Parathyroid adenoma (tissue), 2 donors: Measurements from ENCODE around the gene UBE2QL1.

Source experiments
- H2AFZ ChIP-seq: fragments of 300-600 bp; sonication (generic); one replicate; pipeline ENCODE4 v1.7.0; 2017; ENCODE audit warnings: antibody characterized with exemption, mild to moderate bottlenecking
- H3K27ac ChIP-seq: fragments of 300-600 bp; sonication (generic); one replicate; pipeline ENCODE4 v1.7.0; 2017
- H3K27me3 ChIP-seq: fragments of 300-600 bp; sonication (generic); one replicate; pipeline ENCODE4 v1.7.0; 2017; ENCODE audit warnings: low read length; ENCODE audit not compliant: control insufficient read depth, insufficient read depth
- H3K36me3 ChIP-seq: fragments of 300-600 bp; sonication (generic); one replicate; pipeline ENCODE4 v1.7.0; 2017; ENCODE audit warnings: low read length; ENCODE audit not compliant: control insufficient read depth, insufficient read depth
- H3K4me1 ChIP-seq: fragments of 300-600 bp; sonication (generic); one replicate; pipeline ENCODE4 v1.7.0; 2017; ENCODE audit warnings: control low read depth
- H3K4me2 ChIP-seq: fragments of 300-600 bp; sonication (generic); one replicate; pipeline ENCODE4 v1.7.0; 2017; ENCODE audit warnings: low read length
- H3K4me3 ChIP-seq: fragments of 300-600 bp; sonication (generic); one replicate; pipeline ENCODE4 v1.7.0; 2017; ENCODE audit warnings: low read depth, low read length
- H3K79me2 ChIP-seq: fragments of 300-600 bp; sonication (generic); one replicate; pipeline ENCODE4 v1.7.0; 2017; ENCODE audit warnings: control low read depth
- H3K9ac ChIP-seq: fragments of 300-600 bp; sonication (generic); one replicate; pipeline ENCODE4 v1.7.0; 2017; ENCODE audit warnings: mild to moderate bottlenecking
- H3K9me3 ChIP-seq: fragments of 300-600 bp; sonication (generic); one replicate; pipeline ENCODE4 v1.7.0; 2017; ENCODE audit warnings: low read length; ENCODE audit not compliant: control insufficient read depth
- TF ChIP-seq, protein P1 (sequence below): fragments of 300-600 bp; sonication (generic); IDR thresholded peaks from one replicate; pipeline ENCODE4 v1.7.0; 2017; ENCODE audit warnings: antibody characterized with exemption, mild to moderate bottlenecking
- donor health status: primary hyperparathyroidism.

The UBE2QL1 gene

GRCh38 chr5:6454628-6455053, 6.0 kb downstream of the UBE2QL1 start:
- Histone ChIP-seq H2AFZ (no peak overlapping the region), H3K27me3 (peaks cover 8% of the 10 kb centered on the region), H3K79me2 (no peaks in the 10 kb centered on the region), H3K4me1 (no peaks in the 10 kb centered on the region), H3K9me3 (no peaks in the 10 kb centered on the region), H3K4me2 (no peak overlapping the region), H3K9ac (no peak overlapping the region), H3K4me3 (no peak overlapping the region), H3K36me3 (no peaks in the 10 kb centered on the region), H3K27ac (no peak overlapping the region)
- TF ChIP-seq, protein P1, sequence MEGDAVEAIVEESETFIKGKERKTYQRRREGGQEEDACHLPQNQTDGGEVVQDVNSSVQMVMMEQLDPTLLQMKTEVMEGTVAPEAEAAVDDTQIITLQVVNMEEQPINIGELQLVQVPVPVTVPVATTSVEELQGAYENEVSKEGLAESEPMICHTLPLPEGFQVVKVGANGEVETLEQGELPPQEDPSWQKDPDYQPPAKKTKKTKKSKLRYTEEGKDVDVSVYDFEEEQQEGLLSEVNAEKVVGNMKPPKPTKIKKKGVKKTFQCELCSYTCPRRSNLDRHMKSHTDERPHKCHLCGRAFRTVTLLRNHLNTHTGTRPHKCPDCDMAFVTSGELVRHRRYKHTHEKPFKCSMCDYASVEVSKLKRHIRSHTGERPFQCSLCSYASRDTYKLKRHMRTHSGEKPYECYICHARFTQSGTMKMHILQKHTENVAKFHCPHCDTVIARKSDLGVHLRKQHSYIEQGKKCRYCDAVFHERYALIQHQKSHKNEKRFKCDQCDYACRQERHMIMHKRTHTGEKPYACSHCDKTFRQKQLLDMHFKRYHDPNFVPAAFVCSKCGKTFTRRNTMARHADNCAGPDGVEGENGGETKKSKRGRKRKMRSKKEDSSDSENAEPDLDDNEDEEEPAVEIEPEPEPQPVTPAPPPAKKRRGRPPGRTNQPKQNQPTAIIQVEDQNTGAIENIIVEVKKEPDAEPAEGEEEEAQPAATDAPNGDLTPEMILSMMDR, result no peak

DNA sequence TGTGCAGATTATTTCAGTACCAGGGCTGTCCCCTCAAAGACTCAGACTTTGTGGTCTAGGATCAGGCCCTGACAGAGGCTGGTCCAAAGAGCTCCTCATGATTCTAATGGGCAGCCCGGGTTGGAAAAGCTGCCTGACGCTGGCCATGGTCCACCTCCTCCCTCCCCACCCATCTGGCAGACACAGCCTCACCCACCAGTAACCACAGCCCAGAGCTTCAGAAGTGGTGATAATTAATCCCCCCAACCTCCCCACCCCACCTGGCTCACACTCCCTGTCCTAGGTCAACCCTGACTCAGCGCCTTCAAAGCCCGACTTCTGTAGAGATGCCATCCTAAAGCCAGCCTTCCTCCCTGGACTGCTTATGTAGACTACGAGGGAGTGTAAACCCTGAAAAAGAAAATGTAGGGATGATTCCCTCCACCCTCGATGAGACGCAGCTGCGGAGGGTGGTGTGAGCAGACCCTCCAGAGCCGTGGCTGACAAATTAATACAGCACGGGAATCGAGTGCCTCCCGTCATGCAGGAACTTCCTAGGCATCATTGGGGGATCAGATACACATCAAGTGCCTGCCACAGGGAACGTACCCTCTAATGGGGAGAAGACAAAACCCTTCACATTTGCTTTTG, 7.0 kb downstream of the UBE2QL1 start:
- no peaks in the 10 kb centered on the region for H3K4me1 ChIP-seq
- H3K27ac ChIP-seq, result no peak overlapping the region
- no peak overlapping the region for H3K4me3 ChIP-seq
- TF ChIP-seq, protein P1, result no peak
- H3K27me3 ChIP-seq, result peaks cover 8% of the 10 kb centered on the region
- no peak overlapping the region for H2AFZ ChIP-seq
- no peak overlapping the region for H3K9ac ChIP-seq
- H3K4me2 ChIP-seq, result no peak overlapping the region
- H3K79me2 ChIP-seq, result no peaks in the 10 kb centered on the region
- no peaks in the 10 kb centered on the region for H3K36me3 ChIP-seq
- no peaks in the 10 kb centered on the region for H3K9me3 ChIP-seq

GRCh38 chr5:6456766-6457370, 8.2 kb downstream of the UBE2QL1 start:
- no peak overlapping the region for H3K4me3 ChIP-seq
- TF ChIP-seq, protein P1, result no peak
- no peak overlapping the region for H3K27ac ChIP-seq

DNA sequence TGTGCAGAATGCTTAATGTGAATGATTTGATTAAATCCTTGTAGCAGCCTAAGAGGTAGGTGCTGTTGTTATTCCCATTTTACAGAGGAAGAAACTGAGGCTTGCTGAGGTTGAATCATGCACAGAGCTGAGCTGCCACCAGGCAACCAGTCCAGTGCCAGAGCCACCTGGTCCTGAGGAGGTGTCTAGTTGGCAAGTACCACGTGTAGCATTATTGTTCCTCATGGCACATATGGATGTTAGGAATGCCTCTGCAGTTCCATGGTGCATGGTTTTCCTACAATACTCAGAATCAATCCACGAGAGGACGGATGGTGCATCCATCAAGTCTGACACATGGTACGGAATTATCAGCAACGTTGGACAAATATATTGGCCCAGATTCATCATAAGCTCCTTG, 8.9 kb downstream of the UBE2QL1 start:
- H3K79me2 ChIP-seq, result no peaks in the 10 kb centered on the region
- H3K9ac ChIP-seq, result no peak overlapping the region
- H3K4me1 ChIP-seq, result no peaks in the 10 kb centered on the region
- peaks cover 8% of the 10 kb centered on the region for H3K27me3 ChIP-seq
- no peaks in the 10 kb centered on the region for H3K9me3 ChIP-seq
- no peaks in the 10 kb centered on the region for H3K36me3 ChIP-seq
- H3K4me3 ChIP-seq, result no peak overlapping the region
- H3K27ac ChIP-seq, result no peak overlapping the region
- no peak overlapping the region for H2AFZ ChIP-seq
- TF ChIP-seq, protein P1, result no peak
- H3K4me2 ChIP-seq, result no peak overlapping the region

More at GRCh38 chr5:6456766-6457370, 8.2 kb downstream of the UBE2QL1 start:
- Histone ChIP-seq H3K36me3 (no peaks in the 10 kb centered on the region), H3K4me2 (no peak overlapping the region), H3K79me2 (no peaks in the 10 kb centered on the region), H3K27me3 (peaks cover 8% of the 10 kb centered on the region), H3K4me1 (no peaks in the 10 kb centered on the region), H3K9ac (no peak overlapping the region), H2AFZ (no peak overlapping the region), H3K9me3 (no peaks in the 10 kb centered on the region)

GRCh38 chr5:6458833-6459232, 10.2 kb downstream of the UBE2QL1 start:
- no peak overlapping the region for H3K27ac ChIP-seq

More at GRCh38 chr5:6458833-6459232, 10.2 kb downstream of the UBE2QL1 start:
- Histone ChIP-seq H2AFZ (no peak overlapping the region), H3K4me3 (no peak overlapping the region), H3K36me3 (no peaks in the 10 kb centered on the region), H3K79me2 (no peaks in the 10 kb centered on the region), H3K4me2 (no peak overlapping the region), H3K9me3 (no peaks in the 10 kb centered on the region), H3K27me3 (no peaks in the 10 kb centered on the region), H3K4me1 (no peaks in the 10 kb centered on the region), H3K9ac (no peak overlapping the region)
- TF ChIP-seq, protein P1, result no peak
